ENCODE data around the gene LTBP2.
"Not testable (repeated sequence)": the region's sequence is repeated elsewhere in the genome, so short reads cannot be mapped to it uniquely, and the experiment has no call there.

Gene LTBP2

GRCh38 chr14:74547331-74547927 is 64.6 kb downstream of the LTBP2 start:
- DNase-seq = no peak

- no peak for DNase-seq
Measured at GRCh38 chr14:74546416-74546815, 65.6 kb downstream of the LTBP2 start.

GRCh38 chr14:74545386-74545785 is 66.7 kb downstream of the LTBP2 start:
- no peak for DNase-seq

- no peak for DNase-seq
Measured at GRCh38 chr14:74543771-74544438, 68.1 kb downstream of the LTBP2 start.

DNA sequence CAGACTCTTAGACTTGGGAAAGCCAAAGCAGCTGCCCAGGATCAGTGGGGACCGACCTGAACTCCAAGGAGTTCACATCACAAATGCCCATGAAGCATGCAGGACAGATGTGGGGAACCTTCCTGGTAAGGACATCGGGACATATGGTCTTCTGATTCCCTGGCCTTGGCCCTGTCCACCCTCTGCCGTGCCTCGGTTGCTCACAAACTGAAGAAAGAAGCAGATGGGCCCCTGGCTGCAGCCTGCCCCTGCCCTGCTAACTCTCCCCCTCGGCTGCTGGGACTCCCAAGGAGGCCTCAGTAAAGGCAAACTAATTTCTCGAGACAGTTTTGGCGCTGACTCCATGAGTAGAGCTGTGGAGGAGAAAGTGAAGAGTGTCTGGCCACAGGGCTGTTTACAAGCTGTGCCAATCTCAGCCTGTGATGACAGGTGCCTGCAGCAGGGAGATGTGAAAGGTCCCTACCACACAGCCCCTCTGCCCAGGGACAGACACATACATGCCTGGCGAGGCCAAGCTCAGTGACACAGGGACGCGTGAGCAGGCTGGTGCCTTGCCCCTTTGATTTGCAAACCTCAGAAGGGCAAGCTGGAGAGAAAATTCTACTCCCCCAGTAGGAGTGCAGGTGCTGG is 69.9 kb downstream of the LTBP2 start:
- no peak for DNase-seq

- no peak for DNase-seq
Measured at GRCh38 chr14:74541225-74541624, 70.8 kb downstream of the LTBP2 start.

- no peak for DNase-seq
Measured at GRCh38 chr14:74539503-74539902, 72.5 kb downstream of the LTBP2 start.

GRCh38 chr14:74538411-74539391 is 73.3 kb downstream of the LTBP2 start:
- no peak for DNase-seq

DNA sequence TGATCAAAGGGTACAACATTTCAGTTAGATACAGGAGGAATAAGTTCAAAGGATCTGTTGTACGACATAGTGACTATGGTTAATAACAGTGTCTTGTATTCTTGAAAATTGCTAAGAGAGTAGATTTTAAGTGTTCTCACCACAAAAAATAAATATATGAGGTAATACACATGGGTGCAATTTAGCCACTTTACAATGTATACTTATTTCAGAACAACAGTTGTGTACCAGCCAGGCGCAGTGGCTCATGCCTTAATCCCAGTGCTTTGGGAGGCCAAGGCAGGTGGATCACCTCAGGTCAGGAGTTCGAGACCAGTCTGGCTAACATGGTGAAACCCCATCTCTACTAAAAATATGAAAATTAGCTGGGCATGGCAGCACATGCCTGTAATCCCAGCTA is 75.7 kb downstream of the LTBP2 start:
- DNase-seq = not testable (repeated sequence)

DNA sequence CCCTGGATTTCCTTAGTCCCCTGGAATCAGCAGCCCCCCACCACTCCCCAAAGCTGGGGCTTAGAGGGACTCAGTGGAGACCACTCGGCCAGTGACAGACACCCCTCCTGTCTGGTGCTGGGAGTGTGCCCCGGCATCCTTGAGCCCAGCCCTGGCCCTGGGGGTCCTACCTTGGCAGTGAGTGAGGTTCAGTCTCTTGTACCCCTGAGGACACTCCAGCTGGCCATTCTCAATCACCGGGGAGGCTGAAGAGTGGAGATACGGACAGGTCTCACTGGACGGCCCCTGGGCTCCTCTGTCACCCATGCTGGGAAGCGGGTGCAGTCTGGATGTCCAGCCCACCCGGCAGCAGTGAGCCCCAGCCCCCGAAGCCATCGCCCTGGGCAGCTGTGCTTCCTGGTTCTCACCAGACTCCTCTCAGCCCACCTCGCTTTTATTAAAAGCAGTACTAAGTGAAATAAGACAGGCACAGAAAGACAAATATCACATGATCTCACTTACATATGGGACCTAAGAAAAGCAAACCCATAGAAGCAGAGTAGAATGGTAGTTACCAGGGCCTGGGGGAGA is 76.2 kb downstream of the LTBP2 start:
- no peak for DNase-seq

DNA sequence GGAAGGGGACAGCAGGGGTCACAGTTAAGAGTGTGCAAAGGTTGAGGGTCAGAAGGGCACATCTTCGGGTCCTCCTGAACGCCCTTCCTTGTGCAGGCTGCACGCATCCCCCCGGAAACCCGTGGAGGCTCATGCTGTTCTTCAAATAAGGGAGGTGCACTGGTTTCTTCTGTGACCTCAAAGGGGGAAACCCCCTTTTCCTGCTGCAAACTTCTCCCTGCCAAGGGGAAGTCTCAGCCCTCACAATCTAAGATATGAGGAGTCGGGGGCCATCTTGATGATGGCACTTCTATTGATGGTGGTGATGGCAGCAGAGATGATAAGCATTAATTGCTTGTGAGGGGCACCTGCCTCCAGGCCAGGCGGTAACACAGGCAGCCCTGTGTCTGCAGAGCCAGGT is 78.5 kb downstream of the LTBP2 start:
- no peak for DNase-seq

- DNase-seq = no peak
Measured at GRCh38 chr14:74532246-74532645, 79.8 kb downstream of the LTBP2 start.

DNA sequence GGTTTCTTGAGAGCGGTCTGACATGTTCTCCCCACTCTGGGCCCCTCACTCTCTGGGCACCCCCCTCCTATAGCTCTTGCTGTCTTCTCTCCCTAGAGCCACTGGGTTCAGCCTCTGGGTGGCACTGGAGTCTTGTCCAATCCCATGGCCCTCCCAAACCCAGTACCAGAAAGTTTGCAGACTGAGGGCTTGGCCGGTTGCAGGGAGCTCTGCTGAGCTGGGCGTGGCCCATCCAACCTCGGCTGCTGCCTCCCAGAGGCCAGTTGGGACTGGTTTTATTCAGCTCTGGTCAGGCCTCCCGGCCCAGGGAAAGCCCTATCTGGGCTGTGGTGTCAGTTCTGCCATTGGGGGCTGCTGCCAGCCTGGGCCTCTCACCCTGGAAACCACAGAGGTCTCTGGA is 80.6 kb downstream of the LTBP2 start:
- DNase-seq = no peak

DNA sequence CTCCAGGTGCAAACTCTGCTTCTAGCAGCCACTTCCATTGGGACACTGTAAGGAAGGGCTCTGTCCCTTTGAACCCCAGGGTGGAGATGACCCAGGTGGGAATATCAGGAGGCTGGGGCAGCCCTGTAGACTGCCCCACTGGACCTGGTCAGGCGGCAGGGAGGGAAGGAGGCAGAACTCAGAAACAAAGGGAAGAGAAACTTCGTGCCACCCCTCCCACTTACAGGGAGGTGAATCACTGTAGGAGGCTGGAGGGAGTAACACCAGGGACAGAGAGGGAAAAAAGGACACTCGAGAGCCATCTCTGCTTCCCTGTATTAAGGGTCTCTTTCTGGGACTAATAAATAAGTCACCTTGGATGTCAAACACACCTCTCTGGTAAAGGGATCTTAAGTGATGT is 81.0 kb downstream of the LTBP2 start:
- DNase-seq = no peak

DNA sequence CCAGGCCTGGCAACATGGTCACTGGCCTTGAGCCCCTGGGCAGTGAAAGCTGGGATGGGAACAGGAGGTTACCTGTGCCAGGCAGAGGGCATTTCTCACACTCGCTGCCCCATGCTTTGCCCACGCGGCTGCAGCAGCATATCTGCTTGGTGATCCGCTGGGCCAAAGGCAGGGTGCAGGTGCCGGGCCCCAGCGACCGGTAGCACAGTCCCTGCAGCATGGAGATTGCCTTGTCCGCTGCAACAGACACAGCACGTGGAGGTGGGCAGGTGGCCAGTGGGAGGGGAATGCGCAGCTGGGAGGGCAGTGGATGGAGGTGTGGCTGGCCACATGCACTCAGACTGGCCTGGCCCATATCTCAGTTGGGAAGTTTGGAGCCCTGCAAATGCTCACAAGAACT is 83.2 kb downstream of the LTBP2 start:
- no peak for DNase-seq

GRCh38 chr14:74528406-74528805 is 83.6 kb downstream of the LTBP2 start:
- DNase-seq = no peak

DNA sequence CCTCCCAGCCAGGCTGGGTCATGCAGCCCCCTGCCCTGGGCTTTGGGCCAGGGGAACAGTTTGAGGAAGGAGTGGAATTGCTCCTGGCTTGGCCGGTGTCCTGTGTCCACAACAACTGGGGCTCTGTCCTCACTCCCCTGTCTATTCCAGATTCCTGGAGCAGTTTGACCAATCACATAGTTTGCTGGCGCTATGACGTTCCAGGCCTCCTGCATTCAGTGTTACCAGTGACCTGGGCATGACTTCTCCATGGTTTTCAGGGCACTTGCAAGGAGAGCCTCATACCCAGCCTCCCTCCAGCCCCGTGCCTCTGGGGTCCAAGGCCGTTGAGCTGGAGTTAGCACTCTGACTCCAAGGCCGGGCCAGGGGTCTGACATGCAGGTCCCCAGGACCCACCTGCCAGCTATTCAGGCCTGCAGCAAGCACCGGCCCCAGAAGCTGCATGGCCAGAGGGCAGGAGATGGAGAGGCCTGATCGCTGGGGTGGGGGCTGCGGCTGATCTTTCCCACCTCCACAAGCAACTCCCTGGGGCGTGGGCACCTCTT is 84.2 kb downstream of the LTBP2 start:
- no peak for DNase-seq

DNA sequence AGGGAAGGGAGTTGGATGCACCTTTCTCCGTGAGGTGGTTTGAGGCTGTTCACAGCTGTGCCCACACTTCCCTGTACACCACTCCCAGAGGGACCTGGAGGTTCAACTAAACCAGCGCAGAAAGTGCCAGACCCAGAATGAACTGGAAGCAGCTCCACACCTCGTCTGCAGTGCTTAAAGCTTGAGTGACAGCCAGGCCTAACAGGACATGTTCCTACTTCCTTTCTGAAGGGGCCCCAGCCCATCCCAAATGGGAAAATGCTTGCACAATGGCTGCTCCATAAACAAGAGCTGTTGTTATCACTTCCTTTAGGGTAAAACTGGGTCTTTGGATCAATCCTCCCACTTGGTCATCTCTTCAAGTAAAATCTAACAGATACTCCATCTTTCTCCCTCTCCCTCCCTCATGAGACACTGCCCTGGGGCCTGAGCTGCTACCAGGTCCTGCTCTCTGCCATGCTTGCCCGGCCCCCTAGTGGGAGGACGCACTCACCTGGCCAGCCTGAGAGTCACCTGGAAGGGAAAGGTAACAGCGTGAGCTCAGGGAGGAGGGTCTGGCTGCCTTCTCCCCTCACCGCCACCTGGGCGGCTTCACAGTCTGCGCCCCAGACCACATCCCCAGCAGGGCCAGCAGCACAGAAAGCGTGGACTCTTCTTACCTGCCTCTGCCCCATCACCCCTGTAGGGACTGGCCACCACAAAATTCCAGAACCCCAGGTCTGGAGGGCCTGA is 85.0 kb downstream of the LTBP2 start:
- no peak for DNase-seq

- no peak for DNase-seq
Measured at GRCh38 chr14:74525361-74525851, 86.6 kb downstream of the LTBP2 start.

DNA sequence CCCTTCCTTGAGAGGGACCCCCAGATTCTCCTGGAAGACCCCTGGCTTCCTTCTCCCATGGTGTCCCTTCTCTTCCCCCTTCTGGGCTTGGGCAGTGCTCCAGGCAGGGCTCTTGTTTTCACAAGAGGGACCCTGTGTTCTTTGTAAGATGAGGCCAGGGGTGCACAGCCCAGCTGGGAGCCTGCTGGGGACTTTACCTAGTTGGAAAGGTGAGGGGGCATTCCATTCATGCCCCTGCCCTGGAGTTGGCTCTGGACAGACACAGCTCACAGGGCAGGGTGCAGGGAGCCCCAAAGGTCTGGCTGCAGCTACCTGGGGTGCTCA is 87.3 kb downstream of the LTBP2 start:
- no peak for DNase-seq

DNA sequence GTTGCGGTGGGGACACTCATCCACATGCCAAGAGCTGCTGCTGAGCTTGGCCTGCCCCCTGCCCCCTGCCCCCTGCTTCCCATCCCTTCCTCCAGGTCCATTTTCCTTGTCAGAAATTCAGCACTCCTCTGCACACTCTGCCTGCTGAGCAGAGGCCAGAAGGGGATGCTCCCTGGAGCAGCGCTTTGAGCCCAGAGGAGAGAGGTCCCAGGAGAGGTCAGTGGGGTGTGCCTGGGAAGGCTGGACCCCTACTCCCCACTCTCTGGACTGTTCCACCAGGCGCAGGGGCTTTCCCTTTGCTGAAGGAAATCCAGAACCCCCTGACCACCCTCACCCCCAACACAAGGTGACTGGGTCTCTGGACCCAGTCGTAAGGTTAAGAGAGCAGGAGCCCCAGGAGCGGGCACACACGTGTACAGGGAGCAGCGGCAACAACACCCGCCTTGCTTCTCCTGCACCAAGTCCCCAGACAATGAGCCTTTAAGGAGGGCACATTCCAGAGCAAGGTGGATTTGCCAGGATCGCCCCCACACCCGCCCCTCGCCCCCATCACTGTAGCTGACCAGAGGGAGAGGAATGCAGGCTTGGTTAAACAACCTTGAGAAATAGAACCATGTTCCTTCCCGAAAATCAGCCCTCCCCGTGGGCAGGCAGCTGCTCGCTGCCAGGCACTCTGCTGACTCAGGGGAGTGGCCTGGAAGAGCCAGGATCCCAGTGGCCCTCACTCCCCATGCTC is 87.8 kb downstream of the LTBP2 start:
- no peak for DNase-seq

Data from CD4-positive, alpha-beta T cell treated with Interleukin-17A for 1 hour (primary cell).